Gastroesophageal sphincter (tissue), 3 donors: ENCODE data around the gene RPL37A.

ENCODE experiments used
- CTCF ChIP-seq, 4 experiments: fragments of 200-600 bp in 2 of 4; fragments of 450-650 bp in 2 of 4; sonication (generic) in 1 of 4; IDR thresholded peaks; one replicate each; pipeline ENCODE4 v1.5.1; 2017 to 2019; ENCODE audit warnings: antibody characterized with exemption in 4 of 4, mild to moderate bottlenecking in 2 of 4, moderate library complexity in 2 of 4
- EP300 ChIP-seq: sonication (generic); formaldehyde crosslinking; IDR thresholded peaks from one replicate; pipeline ENCODE4 v1.6.1; 2017; ENCODE audit warnings: antibody characterized with exemption, mild to moderate bottlenecking
- POLR2A ChIP-seq, 2 donors: fragments of 450-650 bp; IDR thresholded peaks; one replicate each; pipeline ENCODE4 v1.6.1; 2017; ENCODE audit warnings: antibody characterized with exemption in 2 of 2, mild to moderate bottlenecking in 2 of 2, moderate library complexity in 1 of 2
- POLR2AphosphoS5 ChIP-seq: sonication (generic); formaldehyde crosslinking; IDR thresholded peaks from one replicate; pipeline ENCODE4 v1.6.1; 2017; ENCODE audit warnings: antibody characterized with exemption

- TF ChIP-seq CTCF (IDR thresholded peaks at IDR 0.05) (no peak), POLR2A (IDR thresholded peaks at IDR 0.05) (no peak), EP300 (no peak), POLR2AphosphoS5 (peak; percentile 95)
These were observed 36.9 kb downstream of the RPL37A start for GRCh38 chr2:216535454-216535995.
